Thymus (tissue), 2 donors: ENCODE results near the gene PITPNM2. TPM values are rescaled to one million over a fixed set of nuclear protein-coding genes. Genes with fewer than 3 reads are reported as not detected.

Experiments
- polyA plus RNA-seq: library from polyadenylated mRNA; stranded (reverse); fragments of 200-250 nt; gene quantifications from one replicate; pipeline ENCODE4 v1.2.3, GENCODE V29; 2013
- total RNA-seq: library from RNA; stranded (reverse); fragments of 120-200 nt; gene quantifications from one replicate; pipeline ENCODE4 v1.2.4, GENCODE V29; 2013
- donor health status: healthy.

PITPNM2 gene
- total and polyA plus RNA-seq, 2 donors = 55.9 to 56.8 TPM

Other genes starting within 250 kb of the PITPNM2 start
- 2.1 TPM for gene ABCB9, start 184.6 kb downstream of the PITPNM2 start, total RNA-seq
- 1.8 TPM for gene ABCB9, start 184.6 kb downstream of the PITPNM2 start, polyA plus RNA-seq
- gene OGFOD2, start 175.8 kb downstream of the PITPNM2 start, total RNA-seq = 12.1 TPM
- 20.6 TPM for gene OGFOD2, start 175.8 kb downstream of the PITPNM2 start, polyA plus RNA-seq
- 297 TPM for gene ARL6IP4, start 170.4 kb downstream of the PITPNM2 start, total RNA-seq
- 302 TPM for gene ARL6IP4, start 170.4 kb downstream of the PITPNM2 start, polyA plus RNA-seq
- 106 TPM for gene MPHOSPH9, start 82.1 kb upstream of the PITPNM2 start, total RNA-seq
- 25.5 TPM for gene MPHOSPH9, start 82.1 kb upstream of the PITPNM2 start, polyA plus RNA-seq
- 49.1 TPM for gene MTRFR, start 82.3 kb upstream of the PITPNM2 start, total RNA-seq
- gene MTRFR, start 82.3 kb upstream of the PITPNM2 start, polyA plus RNA-seq = 46.0 TPM
- gene CDK2AP1, start 120.8 kb upstream of the PITPNM2 start, total RNA-seq = 105 TPM
- 141 TPM for gene CDK2AP1, start 120.8 kb upstream of the PITPNM2 start, polyA plus RNA-seq
- 22.9 TPM for gene SBNO1, start 213.8 kb upstream of the PITPNM2 start, total RNA-seq
- gene SBNO1, start 213.8 kb upstream of the PITPNM2 start, polyA plus RNA-seq = 7.7 TPM
- gene KMT5A, start 233.0 kb upstream of the PITPNM2 start, total RNA-seq = 27.3 TPM
- 21.5 TPM for gene KMT5A, start 233.0 kb upstream of the PITPNM2 start, polyA plus RNA-seq